GM23338 (cell line): ENCODE data around the gene PGAP3. TPM values are rescaled to one million over a fixed set of nuclear protein-coding genes. Genes with fewer than 3 reads are reported as not detected.

Experiments used
- ATAC-seq: fragments of 200-7000 bp; cut with Tn5 transposase; 3 replicates; pipeline ENCODE4 v1.9.1; 2020
- DNase-seq: peaks from one replicate; pipeline ENCODE4 v3.0.0-alpha.2; 2015; ENCODE audit warnings: low spot score
- H2AFZ ChIP-seq: fragments of 200-600 bp; sonication (generic); 2 replicates; pipeline ENCODE4 v1.8.0; 2016; ENCODE audit warnings: antibody characterized with exemption, mild to moderate bottlenecking, moderate library complexity
- H3F3A ChIP-seq: fragments of 200-600 bp; sonication (generic); replicated peaks from 2 replicates; pipeline ENCODE4 v1.8.0; 2017; ENCODE audit warnings: antibody characterized with exemption, mixed run types, low read depth
- H3K27ac ChIP-seq: fragments of 200-600 bp; sonication (generic); 2 replicates; pipeline ENCODE4 v1.6.1; 2016; ENCODE audit warnings: low read depth
- H3K27me3 ChIP-seq: fragments of 200-600 bp; sonication (generic); 2 replicates; pipeline ENCODE4 v1.8.0; 2016; ENCODE audit warnings: mild to moderate bottlenecking, mixed run types, moderate library complexity; ENCODE audit not compliant: insufficient read depth
- H3K36me3 ChIP-seq: fragments of 200-600 bp; sonication (generic); 2 replicates; pipeline ENCODE4 v1.8.0; 2016; ENCODE audit warnings: mild to moderate bottlenecking; ENCODE audit not compliant: insufficient read depth
- H3K4me1 ChIP-seq: fragments of 200-600 bp; sonication (generic); 2 replicates; pipeline ENCODE4 v1.8.0; 2016; ENCODE audit warnings: mild to moderate bottlenecking, moderate library complexity; ENCODE audit not compliant: insufficient read depth
- H3K4me2 ChIP-seq: fragments of 200-600 bp; sonication (generic); 2 replicates; pipeline ENCODE4 v1.7.1; 2017; ENCODE audit warnings: mixed run types
- H3K4me3 ChIP-seq: fragments of 200-600 bp; sonication (generic); 2 replicates; pipeline ENCODE4 v1.6.1; 2016; ENCODE audit warnings: mixed run types
- H3K79me2 ChIP-seq: fragments of 200-600 bp; sonication (generic); replicated peaks from 2 replicates; pipeline ENCODE4 v1.8.0; 2017; ENCODE audit warnings: mild to moderate bottlenecking; ENCODE audit not compliant: insufficient read depth
- H3K9me2 ChIP-seq: fragments of 200-600 bp; sonication (generic); 2 replicates; pipeline ENCODE4 v1.8.0; 2017; ENCODE audit not compliant: insufficient read depth
- H4K20me1 ChIP-seq: fragments of 200-600 bp; sonication (generic); replicated peaks from 2 replicates; pipeline ENCODE4 v1.8.0; 2017; ENCODE audit warnings: mild to moderate bottlenecking; ENCODE audit not compliant: insufficient read depth
- H3K27ac Mint-ChIP-seq: 2 replicates; pipeline ENCODE4 v1.8.0; 2020; ENCODE audit warnings: inconsistent platforms, mild to moderate bottlenecking, moderate library complexity, mixed read lengths
- H3K27me3 Mint-ChIP-seq: 3 replicates; pipeline ENCODE4 v1.8.0; 2022; ENCODE audit warnings: low read depth, mild to moderate bottlenecking, moderate library complexity, mixed read lengths, inconsistent platforms; ENCODE audit not compliant: insufficient read depth, poor library complexity
- H3K36me3 Mint-ChIP-seq: 3 replicates; pipeline ENCODE4 v1.8.0; 2021; ENCODE audit warnings: low read depth, mild to moderate bottlenecking, inconsistent platforms, moderate library complexity, mixed read lengths
- H3K4me1 Mint-ChIP-seq: 3 replicates; pipeline ENCODE4 v1.8.0; 2020; ENCODE audit warnings: mild to moderate bottlenecking, inconsistent platforms, mixed read lengths
- H3K4me3 Mint-ChIP-seq: 3 replicates; pipeline ENCODE4 v1.8.0; 2021; ENCODE audit warnings: moderate library complexity, mild to moderate bottlenecking, inconsistent platforms, mixed read lengths
- H3K9me3 Mint-ChIP-seq: 3 replicates; pipeline ENCODE4 v1.8.0; 2020; ENCODE audit warnings: moderate library complexity, mild to moderate bottlenecking, inconsistent platforms, mixed read lengths
- CTCF ChIP-seq, 2 experiments: fragments of 200-600 bp in 1 of 2; sonication (generic) in 1 of 2; conservative IDR thresholded peaks; 2 replicates each; pipeline versions ENCODE4 v1.5.1 to v1.6.1; 2016 to 2017; ENCODE audit warnings: antibody characterized with exemption in 2 of 2, low read depth in 2 of 2, mild to moderate bottlenecking in 2 of 2, moderate library complexity in 1 of 2
- ETS1 ChIP-seq: IDR thresholded peaks from 2 replicates; pipeline ENCODE4 v1.6.1; 2016; ENCODE audit warnings: antibody characterized with exemption
- EZH2 ChIP-seq: fragments of 200-600 bp; sonication (generic); IDR thresholded peaks from one replicate; pipeline ENCODE4 v1.8.0; 2017; ENCODE audit warnings: antibody characterized with exemption, mild to moderate bottlenecking, low read depth; ENCODE audit not compliant: unreplicated experiment
- REST ChIP-seq: IDR thresholded peaks from one replicate; pipeline ENCODE4 v1.6.1; 2018; ENCODE audit warnings: antibody characterized with exemption; ENCODE audit not compliant: unreplicated experiment
- ZNF114 ChIP-seq: fragments of 250-450 bp; sonication (Bioruptor Pico); IDR thresholded peaks from 2 replicates; pipeline ENCODE4 v1.5.0; 2020; ENCODE audit warnings: mild to moderate bottlenecking, moderate library complexity
- ZNF462 ChIP-seq: fragments of 250-450 bp; sonication (Bioruptor Pico); IDR thresholded peaks from 2 replicates; pipeline ENCODE4 v1.5.0; 2020; ENCODE audit warnings: mild to moderate bottlenecking, moderate library complexity
- polyA plus RNA-seq: library from polyadenylated mRNA; unstranded; fragments of >200 nt; fragmentation: Nextera tagmentation; extraction: Ambion mirVana; gene quantifications from 2 replicates; pipeline ENCODE4 v1.2.1, GENCODE V29; 2016
- total RNA-seq: library from RNA; depleted of rRNA; stranded (reverse); fragments of >200 nt; shearing (Covaris generic); gene quantifications from 2 replicates; pipeline ENCODE4 v1.2.3, GENCODE V29; 2014

Gene PGAP3
- total and polyA plus RNA-seq, 2 experiments from 2014 or later, result 7.0 to 10.7 TPM

GRCh38 chr17:39621523-39622379 is 66.1 kb downstream of the PGAP3 start:
- DNase-seq (peak; percentile 84), ATAC-seq (peak; percentile 37)
- Histone ChIP-seq H2AFZ (peak overlapping the region; percentile 44; the same call in 1 of the 2 replicates), H3K9me2 (no peaks in the 10 kb centered on the region), H3K36me3 (no peaks in the 10 kb centered on the region), H3K79me2 (no peaks in the 10 kb centered on the region), H3K27ac (no peak overlapping the region), H3K4me2 (no peak overlapping the region; the same call in 1 of the 2 replicates), H3F3A (0 out of 2 replicates have a peak, but pooled peaks cover 4% of the 10 kb centered on the region), H3K4me1 (peaks cover 15% of the 10 kb centered on the region; the same call in 1 of the 2 replicates), H3K4me3 (peak overlapping the region; percentile 36; the same call in 1 of the 2 replicates), H4K20me1 (no peaks in the 10 kb centered on the region), H3K27me3 (peaks cover 93% of the 10 kb centered on the region)
- peaks cover 36% of the 10 kb centered on the region for H3K4me1 Mint-ChIP-seq
- H3K9me3 Mint-ChIP-seq, result no peaks in the 10 kb centered on the region
- H3K4me3 Mint-ChIP-seq, result no peak overlapping the region
- no peak overlapping the region for H3K27ac Mint-ChIP-seq
- H3K36me3 Mint-ChIP-seq, result no peaks in the 10 kb centered on the region
- TF ChIP-seq ZNF114 (CRISPR knock-in tag) (no peak), ETS1 (no peak), REST (peak; percentile 65), EZH2 (no peak), ZNF462 (no peak), CTCF (conservative IDR thresholded peaks at IDR 0.05; ENCODE audit: low read depth in 2 of 2) (peak; percentile 100)
- peaks cover 76% of the 10 kb centered on the region for H3K27me3 Mint-ChIP-seq
